HG03571 (cell line): ENCODE results near the gene LRMDA.

Experiments used
- ATAC-seq: cut with Tn5 transposase; IDR thresholded peaks from one replicate; pipeline ENCODE4 v1.9.1; 2021; ENCODE audit not compliant: unreplicated experiment

The LRMDA gene

DNA sequence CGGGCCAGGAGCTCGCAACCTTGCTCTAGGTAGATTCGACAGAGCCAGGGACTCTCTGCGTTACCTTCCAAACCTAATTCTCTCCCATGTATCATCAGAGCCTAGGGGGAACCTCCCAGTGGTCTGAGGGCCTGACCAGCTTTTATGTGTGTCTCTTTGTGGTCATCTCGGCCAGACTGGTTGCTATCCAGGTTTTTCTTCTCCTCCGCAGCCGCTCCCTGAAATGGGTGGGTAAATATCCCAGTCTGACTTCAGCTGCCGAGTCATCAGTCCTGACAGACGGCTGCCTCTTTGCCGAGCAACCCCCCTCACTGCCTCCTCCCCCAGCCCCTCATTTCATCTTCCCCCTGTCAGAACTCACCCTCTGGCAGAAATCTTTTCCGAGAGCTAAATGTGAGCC, 578.1 kb downstream of the LRMDA start:
- ATAC-seq: no peak

DNA sequence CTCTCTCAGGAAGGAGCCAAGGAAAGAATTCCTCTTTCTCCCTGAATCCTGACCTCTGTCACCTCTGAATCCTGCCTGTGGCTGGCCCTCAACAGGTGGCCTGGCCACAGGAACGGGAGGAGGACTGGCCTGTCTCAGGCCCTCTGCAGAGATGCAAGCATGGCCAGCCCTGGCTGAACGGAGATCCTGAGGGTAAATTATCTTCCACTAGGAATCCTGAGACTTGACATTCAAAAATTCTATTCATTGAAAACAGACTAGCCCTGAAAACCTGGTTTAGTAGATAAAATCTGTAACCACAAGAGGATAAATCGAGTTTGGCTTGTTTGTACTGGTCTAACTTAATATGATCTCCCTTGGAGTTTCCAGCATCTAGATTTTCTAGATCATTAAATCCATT, 579.3 kb downstream of the LRMDA start:
- no peak for ATAC-seq

DNA sequence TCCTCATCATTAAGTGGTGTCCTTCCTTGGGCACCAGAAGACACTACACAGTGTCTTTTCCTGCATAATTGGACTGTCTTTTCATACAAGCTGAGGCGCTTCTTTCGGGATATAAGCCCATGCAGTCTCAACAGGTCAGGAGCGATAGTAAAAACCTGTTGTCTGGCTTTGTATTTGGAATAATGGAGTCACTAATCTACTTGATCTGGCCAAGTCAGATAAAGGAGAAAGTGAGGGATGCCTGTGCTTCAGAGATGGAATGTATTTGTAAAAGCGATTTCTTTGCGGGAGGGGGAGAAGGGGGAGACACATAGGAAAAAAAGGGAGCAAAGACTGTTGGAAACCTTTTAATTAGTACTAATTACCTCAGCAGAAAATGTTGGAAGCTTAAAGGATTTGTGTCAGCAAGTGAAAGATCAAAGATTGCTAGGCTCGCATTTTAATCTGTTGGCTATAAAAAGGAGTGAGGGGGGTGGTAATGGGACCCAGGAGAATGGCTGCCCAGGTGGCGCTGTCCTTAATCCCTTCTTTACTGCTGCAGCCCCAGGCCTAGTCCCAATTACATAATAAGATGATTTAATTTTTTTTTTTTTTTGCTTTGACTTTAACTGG, 581.4 kb downstream of the LRMDA start:
- no peak for ATAC-seq

DNA sequence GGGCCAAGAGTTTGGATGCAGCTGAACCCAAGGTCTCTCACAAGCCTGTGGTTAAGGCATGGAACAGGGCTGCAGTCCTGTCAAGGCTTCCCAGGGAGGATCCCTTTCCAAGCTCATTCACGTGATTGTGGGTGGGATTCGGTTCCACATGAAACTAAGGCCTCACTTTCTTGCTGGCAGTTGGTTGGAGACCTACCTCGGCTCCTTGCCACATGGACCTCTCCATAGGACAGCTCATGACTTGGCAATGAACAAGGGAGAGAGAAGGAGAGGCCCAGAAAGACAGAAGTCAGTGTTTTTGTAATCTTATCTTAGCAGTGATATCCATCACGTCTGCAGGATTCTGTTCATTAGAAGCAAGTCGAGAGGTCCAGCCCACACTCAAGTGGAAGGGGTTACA, 583.8 kb downstream of the LRMDA start:
- ATAC-seq: no peak

DNA sequence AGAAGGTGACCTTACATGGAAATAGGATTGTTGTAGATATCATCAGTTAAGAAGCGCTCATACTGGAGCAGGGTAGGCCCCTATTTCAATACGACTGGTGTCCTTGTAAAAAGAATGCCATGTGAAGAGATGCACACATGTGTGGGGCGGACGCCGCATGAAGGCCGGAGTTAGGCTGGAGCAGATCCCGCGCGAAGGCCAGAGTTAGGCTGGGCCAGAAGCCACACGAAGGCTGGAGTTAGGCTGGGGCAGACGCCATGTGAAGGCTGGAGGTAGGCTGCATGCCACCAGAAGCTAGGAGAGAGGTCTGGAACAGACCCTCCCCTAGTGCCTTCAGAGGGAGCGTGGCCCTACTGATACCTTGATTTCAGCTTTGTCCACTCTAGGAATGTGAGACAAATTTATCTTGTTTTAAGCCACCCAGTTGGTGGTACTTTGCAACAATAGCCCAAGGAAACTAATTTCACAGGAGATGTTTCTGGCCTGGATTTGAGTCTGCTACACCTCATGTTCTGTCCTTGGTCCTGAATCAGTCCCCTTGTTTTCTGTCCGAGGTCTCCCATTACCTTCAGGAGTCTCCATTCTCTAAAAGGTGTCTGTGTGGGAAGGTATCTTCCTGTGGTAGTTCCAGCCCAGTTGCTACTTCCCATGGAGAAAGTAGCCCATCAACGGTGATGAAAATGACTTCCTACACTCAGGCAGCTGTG, 585.8 kb downstream of the LRMDA start:
- ATAC-seq: no peak

DNA sequence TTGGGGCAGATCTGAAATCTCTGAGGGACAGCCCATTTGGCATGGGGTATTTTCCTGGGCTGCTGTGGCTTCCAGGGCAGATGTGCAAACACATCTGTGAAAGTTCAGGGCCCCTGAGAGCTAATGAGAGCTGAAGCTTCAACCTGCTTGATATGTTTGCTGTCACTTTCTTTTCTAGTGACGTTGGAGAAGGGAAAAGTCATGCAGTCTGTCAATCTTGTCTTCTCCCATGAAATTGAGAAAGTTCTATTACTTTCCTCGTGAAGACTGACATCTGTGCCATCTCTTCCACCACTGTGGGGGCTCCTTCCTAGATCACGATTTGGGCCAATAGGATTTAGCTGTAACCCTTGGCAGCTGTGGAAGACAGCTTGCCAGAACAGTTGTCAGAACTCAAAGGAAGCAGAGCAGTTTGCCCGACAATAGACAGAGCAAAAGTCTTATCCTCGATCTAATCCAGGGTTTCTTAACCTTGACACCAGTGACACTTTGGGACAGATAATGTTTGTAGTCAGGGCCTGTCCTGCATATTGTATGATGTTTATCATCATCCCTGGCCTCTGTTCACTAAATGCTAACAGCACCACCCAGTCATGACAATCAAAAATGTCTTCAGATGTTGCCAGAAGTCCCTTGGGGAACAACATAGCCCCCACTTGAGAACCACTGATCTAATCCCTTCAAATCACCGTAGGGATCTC, 586.5 kb downstream of the LRMDA start:
- no peak for ATAC-seq

DNA sequence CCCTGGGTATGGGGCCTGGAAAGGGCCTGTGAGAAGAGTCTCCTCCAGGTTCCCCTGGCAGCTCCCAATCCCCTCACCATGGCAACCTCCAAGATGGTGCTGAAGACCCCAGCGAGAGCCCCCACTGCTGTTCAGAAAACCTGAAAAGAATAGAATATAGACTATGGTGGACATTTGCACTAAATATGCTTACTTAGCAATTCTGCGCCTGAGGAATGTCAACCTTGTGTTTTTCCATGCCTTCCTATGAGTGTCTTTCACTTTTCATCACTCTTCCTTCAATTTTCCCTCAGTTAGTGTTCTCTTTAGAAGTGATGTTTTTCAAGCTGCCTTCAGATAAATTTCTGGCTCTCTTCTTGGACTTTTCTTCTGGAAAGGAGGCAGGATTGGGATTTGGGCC, 589.2 kb downstream of the LRMDA start:
- ATAC-seq: no peak

DNA sequence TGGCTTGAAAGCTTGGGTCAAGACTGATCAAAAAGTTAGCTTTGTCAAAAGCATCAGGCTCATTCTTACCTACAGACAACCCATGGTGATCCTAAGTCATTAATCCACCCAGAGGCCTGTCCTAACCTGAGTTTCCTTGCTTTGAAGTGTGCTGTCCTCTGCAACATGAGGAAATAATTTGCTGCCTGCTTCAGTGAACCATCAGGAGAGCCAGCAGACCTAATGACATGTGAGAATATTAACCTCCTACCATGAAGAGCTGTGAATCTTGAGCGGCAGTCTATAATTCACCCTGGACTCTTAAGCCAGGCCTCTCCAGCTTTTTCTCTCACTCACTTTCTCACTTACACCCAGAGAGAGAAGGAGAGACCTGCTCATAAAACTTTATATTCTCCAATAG, 590.0 kb downstream of the LRMDA start:
- no peak for ATAC-seq

DNA sequence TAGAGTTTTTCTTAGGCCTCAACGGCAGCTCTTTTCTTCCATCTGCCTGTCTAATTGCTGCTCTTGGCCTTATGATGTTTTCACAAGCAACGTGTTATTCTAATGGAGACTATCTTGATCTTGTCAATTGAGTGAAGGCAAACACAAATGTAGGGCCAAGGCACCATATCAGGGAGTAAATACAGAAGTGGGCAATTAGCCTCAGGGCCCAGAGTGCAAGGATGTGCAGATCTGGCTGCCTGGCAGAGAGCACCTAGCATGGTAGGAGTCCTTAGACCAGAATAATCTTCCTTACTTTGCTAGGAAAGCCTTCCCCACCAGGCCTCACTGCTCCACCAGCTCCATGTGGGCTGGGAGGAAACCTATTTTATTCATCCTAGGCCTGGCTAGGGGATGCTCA, 590.9 kb downstream of the LRMDA start:
- ATAC-seq: no peak

DNA sequence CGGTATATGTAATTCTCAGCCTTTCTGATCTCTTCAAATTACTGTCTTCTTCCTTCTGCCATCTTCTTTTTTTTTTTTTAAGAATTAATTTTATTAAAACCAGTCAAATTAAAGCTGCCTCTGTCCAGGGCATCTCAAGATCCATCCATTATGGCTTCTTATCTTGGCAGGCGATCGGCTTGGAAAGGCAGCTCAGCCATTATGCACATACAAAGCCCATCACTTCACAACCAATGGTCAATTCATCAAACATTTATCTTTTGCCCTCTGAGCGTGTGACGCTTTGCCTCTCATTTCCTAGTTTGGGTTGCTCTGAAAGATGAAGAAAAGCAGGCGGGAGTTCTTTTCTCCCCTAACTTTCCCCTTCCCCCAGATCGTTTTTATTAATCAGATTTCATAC, 591.6 kb downstream of the LRMDA start:
- no peak for ATAC-seq

DNA sequence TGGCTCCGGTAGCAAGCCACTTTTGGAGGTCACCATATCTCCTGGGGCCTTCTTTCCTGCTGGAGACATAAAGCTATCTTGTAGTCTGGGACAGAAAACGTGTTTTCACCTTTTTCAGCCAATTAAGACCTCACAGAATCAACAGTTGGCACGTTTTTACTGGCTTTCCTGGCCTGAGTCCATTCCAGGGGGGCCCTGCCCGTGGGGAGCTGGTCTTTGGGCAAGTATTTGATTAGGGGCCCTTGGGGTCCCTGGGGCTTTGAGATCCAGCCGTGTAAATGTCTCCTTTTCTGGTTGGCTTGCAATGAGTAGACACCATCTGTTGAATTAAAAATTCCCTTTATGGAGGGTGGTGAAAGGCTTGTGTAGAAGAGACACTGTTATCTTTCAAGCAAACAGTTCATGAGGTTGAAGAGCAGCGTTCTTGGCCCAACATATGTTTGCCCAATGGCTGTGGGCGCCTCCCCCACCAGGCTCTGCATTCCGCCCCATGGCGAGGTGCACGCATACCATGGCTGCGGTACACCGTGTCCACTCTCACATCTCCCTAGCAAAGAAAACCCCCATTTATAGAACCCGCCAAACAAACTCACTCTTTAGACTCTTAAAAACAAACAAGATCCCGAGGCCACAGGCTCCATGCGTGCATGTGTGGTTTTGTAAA, 593.2 kb downstream of the LRMDA start:
- no peak for ATAC-seq

DNA sequence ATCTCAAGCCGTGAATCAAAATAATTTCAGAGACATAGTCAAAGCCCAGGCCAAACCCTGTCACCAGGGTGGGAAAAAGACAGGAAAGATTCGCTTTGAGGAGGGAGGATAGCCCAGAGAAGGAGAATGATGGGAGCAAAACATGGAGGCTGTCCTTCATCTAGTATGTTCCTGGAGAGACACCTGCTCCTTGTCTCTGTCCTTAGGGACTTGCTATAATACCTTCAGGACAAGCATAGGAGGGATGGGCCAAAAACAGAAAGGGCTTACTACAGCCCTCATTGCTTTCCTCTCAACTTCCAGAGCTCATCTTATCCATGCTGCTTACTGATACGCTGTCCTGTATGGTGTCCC, 593.7 kb downstream of the LRMDA start:
- no peak for ATAC-seq

DNA sequence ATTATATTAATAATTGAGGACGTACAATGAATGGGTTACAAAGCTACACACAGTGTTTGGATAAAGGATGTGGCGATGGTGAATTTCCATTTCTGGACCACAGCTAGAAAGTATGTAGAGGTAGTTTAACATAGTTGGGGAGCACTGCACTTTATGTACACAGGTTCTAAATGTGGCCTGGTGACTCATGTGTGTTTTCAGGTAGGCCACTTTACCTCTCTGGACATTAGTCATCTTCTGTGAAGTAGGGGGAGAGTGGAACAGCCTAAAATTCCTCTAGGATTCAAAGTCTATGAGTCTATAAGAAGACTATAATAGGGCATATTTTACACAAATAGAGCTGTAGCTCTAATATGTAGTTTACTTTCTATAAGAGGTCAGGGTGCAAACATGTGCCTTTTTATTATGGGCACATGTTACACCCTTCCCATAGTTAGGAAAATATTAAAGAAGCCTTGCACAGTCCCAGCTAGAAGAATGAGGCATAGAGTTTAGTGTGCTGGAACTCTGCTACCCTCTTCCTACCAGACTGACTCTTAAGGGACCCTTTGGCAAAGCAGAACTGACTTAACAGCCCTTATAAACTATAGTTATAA, 594.9 kb downstream of the LRMDA start:
- ATAC-seq: no peak

DNA sequence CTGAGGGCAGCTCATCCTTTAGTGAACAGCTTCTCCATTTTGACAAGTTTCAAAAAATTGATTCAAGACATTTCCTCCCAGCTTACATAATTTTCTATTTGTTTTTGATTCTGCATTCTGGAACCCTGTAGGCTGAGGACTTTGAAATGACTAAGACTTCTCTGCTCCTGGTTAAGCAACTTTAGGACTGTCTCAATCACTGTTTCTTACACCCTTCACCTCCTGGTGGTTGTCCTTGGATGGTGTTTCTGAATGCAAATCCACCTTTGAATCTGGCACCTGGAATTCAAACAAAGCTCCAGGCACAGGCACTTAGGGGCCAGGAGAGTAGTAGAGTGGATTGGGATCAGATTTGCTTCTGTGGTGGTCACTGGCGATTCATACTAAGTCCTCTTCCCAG, 595.5 kb downstream of the LRMDA start:
- ATAC-seq: no peak

DNA sequence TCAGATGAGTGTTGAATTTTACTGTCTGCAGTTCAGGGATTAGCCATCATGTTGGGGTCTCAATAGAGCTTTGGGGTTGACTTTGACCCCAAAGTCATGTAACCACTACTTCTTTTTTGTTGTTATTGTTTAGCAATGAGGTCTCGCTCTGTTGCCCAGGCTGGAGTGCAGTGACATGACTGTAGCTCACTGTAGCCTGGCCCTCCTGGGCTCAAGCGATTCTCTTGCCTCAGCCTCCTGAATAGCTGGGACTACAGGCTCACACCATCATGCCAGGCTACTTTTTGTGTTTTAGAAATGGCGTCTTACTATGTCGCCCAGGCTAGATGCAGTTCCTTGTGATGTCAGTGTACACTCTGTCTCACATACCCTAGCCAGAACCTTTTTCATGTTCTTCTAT, 598.4 kb downstream of the LRMDA start:
- ATAC-seq: no peak

DNA sequence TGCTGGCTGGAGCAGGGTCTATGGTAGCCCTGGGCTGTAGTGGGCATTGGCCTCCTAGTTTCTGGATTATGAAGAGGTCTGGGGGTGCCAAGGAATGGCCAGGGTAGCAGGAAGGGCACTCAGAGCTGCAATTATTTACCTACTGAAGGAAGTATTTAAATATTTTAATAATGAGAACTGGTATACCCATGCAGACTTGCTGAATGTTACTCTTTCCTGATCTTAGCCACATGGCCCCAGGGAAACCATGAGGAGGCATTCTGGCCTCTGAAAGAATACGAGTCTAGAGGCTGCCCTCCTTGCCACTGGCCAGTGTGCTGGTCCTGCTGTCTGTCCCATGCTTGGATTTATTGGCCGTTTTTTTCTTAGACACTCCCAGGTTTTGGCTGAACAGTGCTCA, 599.7 kb downstream of the LRMDA start:
- ATAC-seq: no peak

DNA sequence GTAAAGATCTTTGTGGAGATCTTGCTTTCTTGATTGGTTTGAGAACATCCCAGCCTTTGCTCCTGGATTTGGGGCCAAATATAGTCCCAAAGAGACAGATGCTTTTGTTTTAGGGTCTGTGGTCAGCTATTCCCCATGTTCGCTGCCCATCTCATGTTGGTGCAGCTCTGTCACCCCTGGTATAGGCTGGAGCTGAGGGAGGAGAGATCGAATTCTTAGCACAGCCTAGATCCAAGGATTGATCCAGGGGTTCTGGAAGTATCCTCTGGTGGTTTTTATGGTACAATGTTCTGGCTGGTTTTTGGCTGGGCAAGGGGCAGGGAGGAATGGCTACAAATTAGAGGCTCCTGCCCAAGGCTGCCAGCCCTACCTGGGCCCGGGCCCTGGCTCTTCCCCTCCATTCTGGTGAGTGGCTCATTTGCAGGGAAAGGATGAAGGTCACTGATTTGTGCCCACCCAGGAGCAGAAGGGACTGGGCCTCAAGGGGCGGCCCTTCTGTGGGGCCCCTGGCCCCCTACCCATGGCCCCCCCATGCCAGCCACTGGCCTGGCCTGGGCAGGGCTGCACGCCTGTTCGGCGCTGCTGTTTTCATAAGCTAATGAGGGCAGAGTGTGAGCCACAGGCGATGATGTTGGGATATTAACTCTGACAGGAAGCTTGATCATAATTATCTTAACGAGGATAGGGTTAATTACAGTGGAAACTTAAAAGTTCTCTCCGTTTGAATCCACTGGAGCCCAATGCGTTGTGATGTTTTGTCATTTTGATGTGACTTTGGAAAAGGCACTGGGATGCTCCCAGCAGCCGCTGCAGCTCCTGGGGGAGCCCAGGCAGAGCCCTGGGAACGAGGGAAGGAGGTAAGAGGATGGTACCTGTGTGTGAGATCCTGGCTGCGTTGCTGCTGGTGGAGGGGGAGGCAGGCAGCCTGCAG, 600.6 kb downstream of the LRMDA start:
- ATAC-seq: no peak

DNA sequence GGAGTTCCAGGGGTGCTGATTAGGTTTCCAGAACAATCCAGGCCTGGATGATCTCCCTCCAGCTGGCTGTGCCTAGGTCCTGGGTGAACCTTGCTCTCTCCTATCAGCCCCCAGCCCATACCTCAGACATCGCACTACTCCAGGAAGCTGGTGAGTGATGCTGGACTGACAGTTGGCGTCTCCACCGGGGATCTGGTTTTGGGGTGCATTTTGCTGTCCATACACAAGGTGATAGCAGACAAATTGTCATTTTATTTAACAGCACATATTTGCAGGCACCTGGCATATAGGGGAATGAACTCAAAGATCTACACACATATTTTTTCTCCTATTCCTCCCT, 601.2 kb downstream of the LRMDA start:
- no peak for ATAC-seq

DNA sequence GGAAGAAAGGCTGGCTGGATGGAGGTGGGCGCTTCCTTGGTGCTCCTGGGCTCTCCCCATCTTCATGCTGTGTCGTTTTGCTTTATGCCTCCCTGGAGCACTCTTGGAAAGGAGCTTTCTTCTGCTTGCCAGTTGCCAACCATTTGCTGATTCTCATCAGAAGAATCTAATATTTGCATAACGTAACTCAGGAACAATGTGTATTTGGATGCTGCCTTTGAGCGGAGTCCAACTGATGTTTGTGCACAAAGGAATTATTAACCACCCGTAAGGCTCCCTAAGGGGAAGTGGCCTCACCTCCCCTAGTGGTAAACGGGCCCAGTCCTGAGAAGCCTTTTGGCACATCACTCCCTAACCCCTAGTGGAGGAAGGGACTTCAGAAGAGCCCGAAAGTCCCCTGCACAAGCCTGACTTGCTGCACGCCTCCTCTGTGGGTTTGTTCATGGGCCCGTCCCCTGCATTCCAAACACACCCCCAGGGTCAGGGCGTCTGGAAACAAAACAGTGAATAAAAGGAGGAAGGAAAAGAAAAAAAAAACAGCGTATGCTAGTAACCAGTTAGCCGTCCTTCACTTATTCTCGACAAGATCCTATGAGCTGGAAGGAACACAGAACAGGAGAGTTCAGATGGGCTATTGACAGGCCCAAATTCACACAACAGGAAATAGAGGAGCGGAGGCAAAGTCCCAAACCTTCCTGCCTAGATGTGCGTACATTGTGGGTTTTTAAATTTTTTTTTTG, 602.2 kb downstream of the LRMDA start:
- ATAC-seq: no peak
